Right ventricle myocardium superior (tissue), 1 donor: Measurements from ENCODE around the gene RAPGEF6. TPM values are rescaled to one million over a fixed set of nuclear protein-coding genes. Genes with fewer than 3 reads are reported as not detected.
"Not testable (repeated sequence)": the region's sequence is repeated elsewhere in the genome, so short reads cannot be mapped to it uniquely, and the experiment has no call there.

Source experiments
- ATAC-seq: fragments of 200-7000 bp; cut with Tn5 transposase; one replicate; pipeline ENCODE4 v1.9.1; 2020; ENCODE audit warnings: mild to moderate bottlenecking; ENCODE audit not compliant: poor library complexity
- DNase-seq: peaks from one replicate; pipeline ENCODE4 v3.0.0-alpha.2; 2020
- intact Hi-C: fragments of 100-400 bp; cut with DNase I; formaldehyde crosslinking; loops from one replicate; pipeline ENCODE4 v1.11.2; 2022
- total RNA-seq: library from RNA; stranded (reverse); fragmentation: NEBNext Ultra II Directional; extraction: Animal tissue kit (Norgen Biotek cat#: 25700); gene quantifications from one replicate; pipeline ENCODE4 v1.2.1, GENCODE V29; 2021
- donor health status: DM: no; HTN: yes; CAD: no; lungs with severe emphysema.

RAPGEF6 gene
- total RNA-seq, 1 donor from 2014 or later: 8.2 TPM

DNA sequence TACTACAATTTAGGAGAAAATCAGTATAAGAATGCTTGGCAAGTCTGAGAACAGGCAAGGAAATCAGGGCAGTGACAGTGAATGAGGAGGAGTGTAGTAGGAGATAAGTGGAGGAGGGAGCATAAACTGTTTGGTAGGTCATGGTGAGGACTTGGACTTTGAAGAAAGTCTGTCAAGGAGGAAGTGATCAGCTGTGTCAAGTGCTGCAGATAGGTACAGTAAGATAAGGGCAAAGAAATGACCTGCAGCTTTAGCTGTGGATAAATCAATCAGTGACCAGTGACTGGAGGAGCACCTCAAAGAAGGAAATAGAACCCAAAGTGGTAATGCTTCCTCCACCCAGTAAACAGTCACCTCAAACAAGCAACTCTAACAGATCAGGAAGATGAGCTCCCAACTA is 106.3 kb downstream of the RAPGEF6 start:
- DNase-seq: no peak
- no peak for ATAC-seq
- intact Hi-C loops: no loop called here

DNA sequence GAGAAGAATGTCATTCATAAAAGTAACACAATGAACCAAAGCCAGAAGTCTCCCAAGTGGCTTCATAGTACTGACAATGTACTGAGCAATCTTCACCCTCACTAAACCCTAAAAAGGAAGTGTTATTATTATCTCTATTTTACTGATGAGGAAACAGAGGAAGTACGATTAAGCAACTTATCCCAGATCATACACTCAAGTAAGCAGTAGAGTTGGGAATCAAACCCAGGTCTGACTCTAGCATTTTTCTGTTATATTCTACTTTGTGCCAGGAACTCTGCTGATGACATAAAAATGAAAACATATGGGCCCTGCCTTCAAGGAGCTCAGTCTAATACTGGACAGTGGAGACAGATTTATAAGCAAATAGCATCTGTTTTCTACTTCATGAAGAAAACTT is 109.2 kb downstream of the RAPGEF6 start:
- intact Hi-C loops: no loop called here
- ATAC-seq (peak; percentile 53), DNase-seq (no peak)

- ATAC-seq (peak; percentile 47), DNase-seq (no peak)
- intact Hi-C loops: no loop called here
These were observed 110.6 kb downstream of the RAPGEF6 start for GRCh38 chr5:131524431-131524830.

DNA sequence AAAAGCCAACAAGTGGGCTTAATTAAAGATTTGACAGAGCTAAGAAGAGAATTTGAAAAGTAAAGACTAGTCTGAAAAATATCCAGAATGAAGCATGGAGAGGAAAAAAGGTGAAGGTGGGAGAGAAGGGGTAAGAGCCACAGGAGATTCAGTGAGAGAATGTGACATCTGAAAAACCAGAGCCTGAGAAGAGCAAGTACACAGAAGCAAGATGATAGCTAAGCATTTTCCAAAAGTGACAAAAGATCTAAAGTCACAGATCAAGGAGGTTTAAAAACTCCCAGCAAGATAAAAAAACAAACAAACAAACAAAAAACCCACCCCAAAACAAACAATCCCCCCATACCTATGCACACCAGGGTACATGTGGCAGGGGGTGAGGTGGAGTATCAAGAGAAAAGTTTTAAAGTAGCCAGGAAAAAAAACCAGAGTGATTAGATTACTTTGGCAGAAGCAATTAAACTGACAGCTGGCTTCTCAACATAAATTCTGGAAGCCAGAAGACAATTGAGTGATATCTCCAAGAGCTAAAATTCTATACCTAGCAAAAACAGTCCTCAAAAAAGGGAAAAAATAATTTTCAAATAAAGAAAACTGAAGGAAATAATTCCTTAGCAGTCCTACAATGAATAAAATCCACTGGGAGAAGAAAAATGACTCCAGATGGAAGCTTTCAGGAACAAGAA is 111.4 kb downstream of the RAPGEF6 start:
- DNase-seq: no peak
- intact Hi-C loops: no loop called here
- no peak for ATAC-seq

- intact Hi-C loops: no loop called here
- no peak for ATAC-seq
- DNase-seq: no peak
These were observed 113.8 kb downstream of the RAPGEF6 start for GRCh38 chr5:131521252-131521651.

- intact Hi-C loops: no loop called here
- ATAC-seq (no peak), DNase-seq (no peak)
These were observed 119.7 kb downstream of the RAPGEF6 start for GRCh38 chr5:131515348-131515747.

- no peak for ATAC-seq
- DNase-seq: no peak
- intact Hi-C loops: no loop called here
These were observed 120.4 kb downstream of the RAPGEF6 start for GRCh38 chr5:131514316-131515283.

GRCh38 chr5:131513780-131514179 is 121.2 kb downstream of the RAPGEF6 start:
- no peak for ATAC-seq
- intact Hi-C loops: no loop called here

GRCh38 chr5:131511934-131512333 is 123.1 kb downstream of the RAPGEF6 start:
- ATAC-seq (no peak), DNase-seq (no peak)
- intact Hi-C loops: no loop called here

More at GRCh38 chr5:131513780-131514179, 121.2 kb downstream of the RAPGEF6 start:
- no peak for DNase-seq

GRCh38 chr5:131509801-131510200 is 125.2 kb downstream of the RAPGEF6 start:
- ATAC-seq (no peak), DNase-seq (no peak)
- intact Hi-C loops: no loop called here

- no peak for DNase-seq
- intact Hi-C loops: no loop called here
These were observed 129.7 kb downstream of the RAPGEF6 start for GRCh38 chr5:131505237-131505908.

GRCh38 chr5:131496400-131496713 is 138.7 kb downstream of the RAPGEF6 start:
- ATAC-seq (no peak), DNase-seq (peak; percentile 38)
- intact Hi-C loops: no loop called here

More at GRCh38 chr5:131505237-131505908, 129.7 kb downstream of the RAPGEF6 start:
- no peak for ATAC-seq

DNA sequence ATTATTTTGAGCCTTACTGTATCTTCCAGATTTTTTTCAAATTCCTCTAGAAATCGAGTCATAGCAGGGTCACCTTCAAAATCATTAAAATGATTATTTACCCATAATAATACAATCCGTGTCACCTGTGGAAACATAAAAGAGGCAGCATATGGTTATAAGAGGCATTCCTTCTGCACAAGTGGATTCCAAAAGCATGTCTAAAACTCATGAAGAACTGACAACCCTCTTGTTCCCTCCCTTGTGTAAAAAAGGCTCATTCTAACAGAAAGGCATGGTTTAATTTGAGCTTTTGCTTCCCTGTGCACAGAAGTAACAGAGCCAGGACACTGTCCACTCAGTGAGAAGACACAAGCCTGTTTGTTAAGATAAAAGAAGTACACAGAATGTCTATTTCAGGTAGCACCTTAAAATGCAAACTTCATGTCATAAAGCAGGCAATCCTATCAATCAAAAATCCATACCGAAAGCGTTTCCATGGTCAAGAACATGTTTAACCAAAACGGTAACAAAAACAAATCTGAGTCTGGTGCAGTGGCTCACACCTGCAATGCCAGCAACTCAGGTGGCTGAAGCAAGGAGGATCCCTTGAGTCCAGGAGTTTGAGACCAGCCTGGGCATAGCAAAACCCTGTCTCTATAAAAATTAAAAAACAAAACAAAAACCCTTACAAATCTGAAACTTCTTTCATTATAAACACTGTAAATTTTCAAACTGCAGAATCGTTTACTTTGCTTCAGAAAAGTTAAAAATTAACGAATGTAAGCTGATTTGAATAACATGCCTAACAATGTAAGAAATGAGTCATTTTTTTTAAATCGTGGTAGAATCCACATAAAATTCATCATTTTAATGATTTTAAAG is 139.3 kb downstream of the RAPGEF6 start:
- ATAC-seq (no peak), DNase-seq (no peak)
- intact Hi-C loops: no loop called here

GRCh38 chr5:131491749-131492148 is 143.3 kb downstream of the RAPGEF6 start:
- intact Hi-C loops: no loop called here
- ATAC-seq (no peak), DNase-seq (no peak)

DNA sequence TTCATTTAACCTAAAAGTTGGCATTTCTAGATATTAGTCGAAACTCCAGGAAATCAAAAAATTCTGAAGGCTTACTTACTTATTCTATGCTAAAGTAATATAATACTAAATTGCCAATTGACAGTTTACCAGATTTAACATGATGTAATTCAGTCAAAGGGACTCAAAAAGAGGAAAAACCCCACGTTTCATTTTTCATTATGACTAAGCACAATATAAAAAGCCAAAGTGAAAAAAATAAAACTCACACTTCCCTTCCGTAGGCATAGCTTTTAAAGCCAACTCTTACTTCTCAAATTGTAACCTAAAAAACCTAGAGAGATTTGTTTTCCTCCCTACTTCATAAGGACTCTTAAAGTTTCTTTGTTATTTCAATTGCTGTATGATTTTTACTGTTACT is 146.6 kb downstream of the RAPGEF6 start:
- ATAC-seq: no peak
- DNase-seq: no peak
- intact Hi-C loops: no loop called here

- intact Hi-C loops, ATAC-seq, DNase-seq: not testable (repeated sequence)
These were observed 147.7 kb downstream of the RAPGEF6 start for GRCh38 chr5:131487371-131487770.

- ATAC-seq: no peak
- intact Hi-C loops: no loop called here
- no peak for DNase-seq
These were observed 152.4 kb downstream of the RAPGEF6 start for GRCh38 chr5:131482617-131483016.

DNA sequence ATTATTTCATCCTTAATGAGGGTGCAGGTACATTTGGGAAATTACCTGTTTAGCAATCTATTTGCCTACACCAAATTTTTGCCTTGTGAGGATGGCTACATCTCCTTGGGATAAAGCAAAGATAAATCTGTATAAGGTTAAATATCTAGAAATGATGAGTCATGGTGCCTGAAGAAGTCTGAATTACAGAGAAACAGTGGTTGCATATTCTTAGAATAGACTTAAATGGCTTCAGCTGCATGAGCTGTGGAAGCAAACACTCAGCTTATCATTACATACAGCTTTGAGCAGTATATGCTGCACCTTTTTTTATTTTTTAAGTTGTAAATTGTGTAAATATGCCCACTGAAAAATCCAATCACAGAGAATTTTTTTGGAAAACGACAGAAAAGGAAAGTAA is 153.5 kb downstream of the RAPGEF6 start:
- ATAC-seq (no peak), DNase-seq (no peak)
- intact Hi-C loops: no loop called here

GRCh38 chr5:131475541-131475941 is 159.5 kb downstream of the RAPGEF6 start:
- intact Hi-C loops: no loop called here
- ATAC-seq (no peak), DNase-seq (no peak)
